ENCODE measurements around the gene SERBP1. TPM values are rescaled to one million over a fixed set of nuclear protein-coding genes. Genes with fewer than 3 reads are reported as not detected.

Gene SERBP1
- total and polyA plus RNA-seq, 2 of the 8 experiments (the other 6 are each of a cell fraction or from before 2014, with no cell fraction given): 229 to 536 TPM

- Histone ChIP-seq H4K8ac (ENCODE audit: extremely low read depth, insufficient read depth, low read length) (no peak overlapping the region), H2BK20ac (ENCODE audit: low read length) (no peak overlapping the region), H2AK5ac (ENCODE audit: low read depth, low read length) (no peak overlapping the region), H4K20me1 (replicated peaks in 1 of 2; ENCODE audit: control insufficient read depth in 1 of 2, insufficient read depth in 2 of 2, low read length in 2 of 2) (peaks cover 26 to 44% of the 10 kb centered on the region in 2 experiments), H2AFZ (ENCODE audit: low read length) (no peak overlapping the region), H3K18ac (ENCODE audit: extremely low read depth, low read length) (no peak overlapping the region), H3K14ac (ENCODE audit: insufficient read length) (no peak overlapping the region), H4K91ac (replicated peaks; ENCODE audit: insufficient read length, low read length) (no peak overlapping the region), H2BK12ac (ENCODE audit: low read depth, low read length) (no peak overlapping the region), H2BK15ac (ENCODE audit: low read length) (no peak overlapping the region), H3K4ac (replicated peaks; ENCODE audit: insufficient read length, low read depth, low read length) (no peak overlapping the region), H3K27ac (ENCODE audit: low read depth, low read length) (no peak overlapping the region), H3K9ac (replicated peaks in 1 of 4; ENCODE audit: extremely low read depth in 1 of 4, low read depth in 3 of 4, low read length in 3 of 4) (no peak overlapping the region; a peak in 1 of 7 replicates), H2BK5ac (ENCODE audit: low read depth, low read length) (no peak overlapping the region), H3K36me3 (ENCODE audit: control insufficient read depth in 2 of 4, insufficient read depth in 4 of 4, low read length in 3 of 4) (peaks cover 11 to 56% (median 29%) of the 10 kb centered on the region in 4 experiments), H3K23ac (ENCODE audit: insufficient read length) (no peak overlapping the region), H3K79me2 (ENCODE audit: control insufficient read depth in 1 of 2, insufficient read depth in 2 of 2, low read length in 2 of 2) (peaks cover 44 to 87% of the 10 kb centered on the region in 2 experiments), H3K27me3 (replicated peaks in 1 of 4; ENCODE audit: control insufficient read depth in 3 of 4, extremely low read depth in 1 of 4, insufficient read depth in 3 of 4, low read length in 3 of 4) (no peaks in the 10 kb centered on the region), H3K9me3 (ENCODE audit: insufficient read depth in 2 of 2, low read depth in 1 of 2, low read length in 1 of 2) (no peaks in the 10 kb centered on the region), H4K5ac (ENCODE audit: insufficient read length, low read depth, low read length) (no peak overlapping the region), H3K4me1 (replicated peaks in 1 of 4; ENCODE audit: control insufficient read depth in 3 of 4, insufficient read depth in 4 of 4, low read length in 3 of 4) (peaks cover 0 to 8% (median 2%) of the 10 kb centered on the region in 4 experiments; a peak in 2 of 7 replicates), H3K4me3 (ENCODE audit: extremely low read depth in 1 of 4, insufficient read depth in 2 of 4, low read depth in 3 of 4, low read length in 4 of 4) (peak overlapping the region; percentile 95 to 100 (median 98); a peak in 7 of 8 replicates), H3K23me2 (ENCODE audit: low read depth, low read length) (peaks cover 7% of the 10 kb centered on the region), H3K56ac (replicated peaks; ENCODE audit: insufficient read length, low read depth, low read length) (no peak overlapping the region), H3K4me2 (ENCODE audit: insufficient read depth in 1 of 2, low read depth in 2 of 2, low read length in 2 of 2) (peak overlapping the region; percentile 69 to 91), H2BK120ac (replicated peaks; ENCODE audit: low read depth, low read length) (no peak overlapping the region), H3K79me1 (ENCODE audit: low read depth, low read length) (no peaks in the 10 kb centered on the region)
- WGBS, 2 experiments (ENCODE audit: extremely low coverage in 1 of 2, insufficient coverage in 1 of 2, insufficient read length in 1 of 2, insufficient replicate concordance in 2 of 2, low coverage in 1 of 2, low lambda C conversion rate in 2 of 2, missing lambda C conversion rate in 1 of 2): 37% methylated on average over 2 of the region's 2 CpGs; no CpG with 5 or more reads in 1 of the 2 experiments
- DNase-seq (ENCODE audit: low read depth in 1 of 2, low spot score in 2 of 2) (no peak), FAIRE-seq (no peak)
- ChIA-PET CTCF (ENCODE audit: partially characterized antibody) (interaction anchor here (0.6 to 6.7 kb wide), 10 partner anchors 8 to 214 kb away, joined by 3 to 40 read pairs (median 5); no protein-coding TSS in a partner anchor), POLR2A (ENCODE audit: partially characterized antibody) (interaction anchor here (0.8 to 7.8 kb wide), 12 partner anchors 9 to 79 kb away, joined by 3 to 153 read pairs (median 37); no protein-coding TSS in a partner anchor)
- TF ChIP-seq SIX5 (IDR thresholded peaks at IDR 0.05; ENCODE audit: low read depth, low read length): no peak
- no peak for TF ChIP-seq SP2 (IDR thresholded peaks at IDR 0.05; ENCODE audit: low read length)
- no peak for TF ChIP-seq CHD1 (IDR thresholded peaks at IDR 0.05; ENCODE audit: low read depth, low read length)
- TF ChIP-seq TCF12 (IDR thresholded peaks at IDR 0.05; ENCODE audit: low read depth, low read length): no peak
- no peak for TF ChIP-seq KDM1A (IDR thresholded peaks at IDR 0.05; ENCODE audit: borderline replicate concordance, low read length)
- TF ChIP-seq TBP (IDR thresholded peaks at IDR 0.05; ENCODE audit: low read depth, low read length): no peak
- TF ChIP-seq HDAC2 (IDR thresholded peaks at IDR 0.05; ENCODE audit: borderline replicate concordance in 1 of 2, low read depth in 2 of 2, low read length in 2 of 2): no peak
- TF ChIP-seq FOSL1 (IDR thresholded peaks at IDR 0.05; ENCODE audit: insufficient read depth, low read depth, low read length): no peak
- TF ChIP-seq ZNF274 (IDR thresholded peaks at IDR 0.05; ENCODE audit: borderline replicate concordance, extremely low read depth, low read length): no peak
- TF ChIP-seq KDM4A (IDR thresholded peaks at IDR 0.05; ENCODE audit: low read depth, low read length, severe bottlenecking): no peak
- no peak for TF ChIP-seq CREB1 (IDR thresholded peaks at IDR 0.05)
- TF ChIP-seq POLR2A (IDR thresholded peaks at IDR 0.05; ENCODE audit: control extremely low read depth in 1 of 2, low read depth in 2 of 2, low read length in 2 of 2): no peak
- TF ChIP-seq BRCA1 (IDR thresholded peaks at IDR 0.05; ENCODE audit: low read depth, low read length): no peak
- no peak for TF ChIP-seq MAX (IDR thresholded peaks at IDR 0.05)
Measured at GRCh38 chr1:67427465-67427864, 2.7 kb downstream of the SERBP1 start.
